Brain microvascular endothelial cell (primary cell): ENCODE data around the gene VSTM1.

Experiments
- DNase-seq: peaks from one replicate; pipeline ENCODE4 v3.0.0-alpha.2; 2020
- H3K27ac ChIP-seq: fragments of 250-450 bp; sonication (Bioruptor Pico); 2 replicates; pipeline ENCODE4 v1.5.1; 2020; ENCODE audit warnings: mild to moderate bottlenecking, moderate library complexity
- H3K27me3 ChIP-seq: fragments of 250-450 bp; sonication (Bioruptor Pico); replicated peaks from 2 replicates; pipeline ENCODE4 v1.5.1; 2020; ENCODE audit warnings: mild to moderate bottlenecking
- H3K36me3 ChIP-seq: fragments of 250-450 bp; sonication (Bioruptor Pico); replicated peaks from 2 replicates; pipeline ENCODE4 v1.5.1; 2020; ENCODE audit warnings: mild to moderate bottlenecking
- H3K4me3 ChIP-seq: 2 replicates; pipeline ENCODE4 v1.5.1; 2011; ENCODE audit warnings: low read depth, mild to moderate bottlenecking, control low read depth, low read length, moderate library complexity
- in situ Hi-C: cut with HindIII; loops from 2 replicates; pipeline ENCODE4 v1.10.0; 2017; ENCODE audit warnings: low sequenced_read_pairs, low pct_ligation_motif_present
- TF ChIP-seq, protein P1 (sequence below): IDR thresholded peaks from 2 replicates; pipeline ENCODE4 v1.5.1; 2011; ENCODE audit warnings: low read depth, mild to moderate bottlenecking, moderate library complexity, low read length, control low read depth, inconsistent platforms; ENCODE audit errors: missing control alignments

The VSTM1 gene

GRCh38 chr19:54021932-54022331 lies 41.8 kb downstream of the VSTM1 start:
- TF ChIP-seq, protein P1, sequence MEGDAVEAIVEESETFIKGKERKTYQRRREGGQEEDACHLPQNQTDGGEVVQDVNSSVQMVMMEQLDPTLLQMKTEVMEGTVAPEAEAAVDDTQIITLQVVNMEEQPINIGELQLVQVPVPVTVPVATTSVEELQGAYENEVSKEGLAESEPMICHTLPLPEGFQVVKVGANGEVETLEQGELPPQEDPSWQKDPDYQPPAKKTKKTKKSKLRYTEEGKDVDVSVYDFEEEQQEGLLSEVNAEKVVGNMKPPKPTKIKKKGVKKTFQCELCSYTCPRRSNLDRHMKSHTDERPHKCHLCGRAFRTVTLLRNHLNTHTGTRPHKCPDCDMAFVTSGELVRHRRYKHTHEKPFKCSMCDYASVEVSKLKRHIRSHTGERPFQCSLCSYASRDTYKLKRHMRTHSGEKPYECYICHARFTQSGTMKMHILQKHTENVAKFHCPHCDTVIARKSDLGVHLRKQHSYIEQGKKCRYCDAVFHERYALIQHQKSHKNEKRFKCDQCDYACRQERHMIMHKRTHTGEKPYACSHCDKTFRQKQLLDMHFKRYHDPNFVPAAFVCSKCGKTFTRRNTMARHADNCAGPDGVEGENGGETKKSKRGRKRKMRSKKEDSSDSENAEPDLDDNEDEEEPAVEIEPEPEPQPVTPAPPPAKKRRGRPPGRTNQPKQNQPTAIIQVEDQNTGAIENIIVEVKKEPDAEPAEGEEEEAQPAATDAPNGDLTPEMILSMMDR: no peak
- in situ Hi-C loops: no loop called here
- Histone ChIP-seq H3K4me3 (no peak overlapping the region), H3K27ac (no peak overlapping the region), H3K27me3 (no peaks in the 10 kb centered on the region), H3K36me3 (no peaks in the 10 kb centered on the region)
- no peak for DNase-seq

GRCh38 chr19:54021363-54021762 lies 42.3 kb downstream of the VSTM1 start:
- DNase-seq: no peak
- Histone ChIP-seq H3K4me3 (no peak overlapping the region), H3K27me3 (no peaks in the 10 kb centered on the region), H3K27ac (no peak overlapping the region), H3K36me3 (no peaks in the 10 kb centered on the region)
- TF ChIP-seq, protein P1: no peak
- in situ Hi-C loops: no loop called here

- peak; percentile 85 for DNase-seq
- Histone ChIP-seq H3K27me3 (no peaks in the 10 kb centered on the region), H3K4me3 (no peak overlapping the region), H3K36me3 (no peaks in the 10 kb centered on the region), H3K27ac (no peak overlapping the region)
- TF ChIP-seq, protein P1: no peak
- in situ Hi-C loops: no loop called here
These were observed 46.4 kb downstream of the VSTM1 start for GRCh38 chr19:54017261-54017660.

DNA sequence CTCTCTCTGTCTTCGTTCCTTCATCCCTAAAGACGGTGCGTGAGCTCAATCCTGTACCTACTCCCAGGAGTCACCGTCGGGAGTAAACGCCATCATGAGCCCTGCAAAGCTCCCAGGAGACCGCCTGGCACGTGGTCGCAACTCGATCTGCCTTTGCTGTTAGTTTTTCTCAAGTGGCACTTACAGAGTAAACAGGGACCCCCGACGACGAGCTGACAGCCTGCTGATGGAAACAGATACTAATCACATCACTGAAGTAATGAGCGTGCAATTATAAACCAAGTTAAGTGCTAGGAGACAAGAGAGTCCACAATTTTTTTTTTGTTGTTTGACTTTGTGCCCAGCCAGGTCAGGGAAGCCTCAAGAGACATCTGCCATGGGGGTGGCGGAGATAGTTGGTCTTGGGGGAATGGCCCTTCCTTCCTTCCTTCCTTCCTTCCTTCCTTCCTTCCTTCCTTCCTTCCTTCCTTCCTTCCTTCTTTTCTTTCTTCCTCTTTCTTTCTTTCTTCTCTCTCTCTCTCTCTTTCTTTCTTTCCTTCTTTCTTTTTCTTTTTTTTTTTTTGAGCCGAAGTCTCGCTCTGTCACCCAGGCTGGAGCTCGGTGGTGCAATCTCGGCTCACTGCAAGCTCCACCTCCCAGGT lies 48.7 kb downstream of the VSTM1 start:
- Histone ChIP-seq H3K36me3 (no peaks in the 10 kb centered on the region), H3K27me3 (no peaks in the 10 kb centered on the region), H3K27ac (no peak overlapping the region), H3K4me3 (no peak overlapping the region)
- TF ChIP-seq, protein P1: no peak
- DNase-seq: no peak
- in situ Hi-C loops: no loop called here

GRCh38 chr19:54013866-54014265 lies 49.8 kb downstream of the VSTM1 start:
- no peak overlapping the region for H3K27ac ChIP-seq
- no peak overlapping the region for H3K4me3 ChIP-seq
- TF ChIP-seq, protein P1: no peak
- in situ Hi-C loops: no loop called here
- H3K27me3 ChIP-seq: no peaks in the 10 kb centered on the region
- H3K36me3 ChIP-seq: no peaks in the 10 kb centered on the region
- no peak for DNase-seq
